Left lung (tissue), 10 donors: ENCODE measurements around the gene NXPH4. TPM values are rescaled to one million over a fixed set of nuclear protein-coding genes. Genes with fewer than 3 reads are reported as not detected.

Experiments used
- ATAC-seq: fragments of 200-7000 bp; cut with Tn5 transposase; one replicate; pipeline ENCODE4 v1.9.1; 2020; ENCODE audit warnings: moderate library complexity
- DNase-seq, 4 donors: peaks; one replicate each; pipeline ENCODE4 v3.0.0-alpha.2; 2013 to 2020
- H3K27ac ChIP-seq, 2 donors: fragments of 200-600 bp; sonication (generic) in 1 of 2; one replicate each; pipeline versions ENCODE4 v1.5.0 to v1.8.0; 2020 to 2021
- H3K27me3 ChIP-seq, 2 donors: fragments of 200-600 bp; sonication (generic) in 1 of 2; one replicate each; pipeline versions ENCODE4 v1.5.0 to v1.8.0; 2020 to 2021
- H3K36me3 ChIP-seq, 2 donors: fragments of 200-600 bp; sonication (generic) in 1 of 2; one replicate each; pipeline versions ENCODE4 v1.5.0 to v1.8.0; 2020 to 2021
- H3K4me1 ChIP-seq, 2 donors: fragments of 200-600 bp; one replicate each; pipeline ENCODE4 v1.8.0; 2021
- H3K4me3 ChIP-seq, 2 donors: fragments of 200-600 bp; sonication (generic) in 1 of 2; one replicate each; pipeline versions ENCODE4 v1.5.0 to v1.8.0; 2020 to 2021; ENCODE audit warnings: mild to moderate bottlenecking in 1 of 2
- H3K9me3 ChIP-seq, 2 donors: fragments of 200-600 bp; sonication (generic) in 1 of 2; one replicate each; pipeline versions ENCODE4 v1.5.0 to v1.8.0; 2020 to 2021
- intact Hi-C, 2 donors: fragments of 100-400 bp; cut with DNase I; formaldehyde crosslinking; loops; one replicate each; pipeline versions ENCODE4 v1.11.2 to v1.14.2; 2022
- polyA plus RNA-seq, 6 donors: library from polyadenylated mRNA; unstranded; fragments of 120-200 nt; gene quantifications; one replicate each; pipeline ENCODE4 v1.2.1, GENCODE V29; 2013; ENCODE audit not compliant: insufficient read length in 6 of 6
- total RNA-seq, 2 donors: library from RNA; stranded (reverse); fragmentation: NEBNext Ultra II Directional; extraction: Animal tissue kit (Norgen Biotek cat#: 25700); gene quantifications; one replicate each; pipeline ENCODE4 v1.2.1, GENCODE V29; 2021
- TF ChIP-seq, protein P1 (sequence below), 2 donors: fragments of 200-600 bp; sonication (generic) in 1 of 2; IDR thresholded peaks; one replicate each; pipeline versions ENCODE4 v1.5.0 to v1.8.0; 2021; ENCODE audit warnings: antibody characterized with exemption in 2 of 2
- donor health status: DM: no; HTN: yes; CAD: no.
- donor health status: DM: no; HTN: no; CAD: no.

Gene NXPH4
- total and polyA plus RNA-seq, 8 donors, result 0.67 to 1.7 (median 1.1) TPM

DNA sequence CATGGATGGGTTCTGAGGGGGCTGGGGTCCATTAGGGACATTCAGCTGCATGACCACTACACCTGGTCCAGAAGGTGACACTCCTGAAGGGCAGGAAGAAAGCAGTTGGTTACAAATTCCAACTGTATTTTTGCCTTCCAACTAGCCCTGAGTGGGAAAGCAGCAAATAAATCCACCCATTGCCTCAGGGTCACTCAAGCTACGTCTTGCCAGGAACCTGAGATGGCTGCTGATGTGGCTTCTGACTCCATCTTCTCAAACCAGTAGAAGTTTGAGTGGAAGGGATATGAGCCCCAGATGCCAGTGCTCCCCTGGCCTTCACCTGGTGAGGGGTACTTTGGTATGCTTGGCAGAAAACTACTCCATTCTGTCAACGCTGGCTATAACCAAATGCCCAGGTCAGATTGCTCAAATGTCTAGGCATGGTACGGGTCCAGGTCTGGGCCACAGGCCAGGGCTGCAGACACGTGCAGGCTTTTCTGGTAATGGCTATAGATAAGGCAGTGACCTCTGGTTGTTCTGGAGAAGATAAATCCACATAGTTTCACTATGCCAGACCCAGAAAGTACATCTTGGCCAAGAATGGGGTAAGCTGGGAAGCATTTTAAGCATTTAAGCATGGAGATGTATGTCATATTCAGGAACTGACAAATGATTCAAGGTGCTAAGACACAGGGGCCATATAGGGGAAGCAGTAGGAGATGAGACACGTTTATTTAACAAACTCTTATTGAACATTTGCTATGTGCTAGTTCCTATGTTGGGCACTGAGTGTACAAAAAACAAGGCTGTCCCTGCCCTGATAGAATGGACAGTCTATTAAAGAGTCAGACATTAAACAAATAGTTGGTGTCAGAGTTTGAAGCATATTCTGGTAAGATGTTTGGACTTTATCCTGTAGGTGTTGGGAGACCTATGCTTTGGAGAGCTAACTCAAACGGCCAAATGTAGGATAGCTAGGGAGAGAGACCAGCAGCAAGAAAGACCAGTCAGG, 42.7 kb downstream of the NXPH4 start:
- DNase-seq (no peak), ATAC-seq (no peak)
- intact Hi-C loops, result no loop called here
- TF ChIP-seq, protein P1, sequence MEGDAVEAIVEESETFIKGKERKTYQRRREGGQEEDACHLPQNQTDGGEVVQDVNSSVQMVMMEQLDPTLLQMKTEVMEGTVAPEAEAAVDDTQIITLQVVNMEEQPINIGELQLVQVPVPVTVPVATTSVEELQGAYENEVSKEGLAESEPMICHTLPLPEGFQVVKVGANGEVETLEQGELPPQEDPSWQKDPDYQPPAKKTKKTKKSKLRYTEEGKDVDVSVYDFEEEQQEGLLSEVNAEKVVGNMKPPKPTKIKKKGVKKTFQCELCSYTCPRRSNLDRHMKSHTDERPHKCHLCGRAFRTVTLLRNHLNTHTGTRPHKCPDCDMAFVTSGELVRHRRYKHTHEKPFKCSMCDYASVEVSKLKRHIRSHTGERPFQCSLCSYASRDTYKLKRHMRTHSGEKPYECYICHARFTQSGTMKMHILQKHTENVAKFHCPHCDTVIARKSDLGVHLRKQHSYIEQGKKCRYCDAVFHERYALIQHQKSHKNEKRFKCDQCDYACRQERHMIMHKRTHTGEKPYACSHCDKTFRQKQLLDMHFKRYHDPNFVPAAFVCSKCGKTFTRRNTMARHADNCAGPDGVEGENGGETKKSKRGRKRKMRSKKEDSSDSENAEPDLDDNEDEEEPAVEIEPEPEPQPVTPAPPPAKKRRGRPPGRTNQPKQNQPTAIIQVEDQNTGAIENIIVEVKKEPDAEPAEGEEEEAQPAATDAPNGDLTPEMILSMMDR (IDR thresholded peaks at IDR 0.05), result no peak
- Histone ChIP-seq H3K27me3 (no peaks in the 10 kb centered on the region), H3K4me1 (peaks cover 0 to 4% of the 10 kb centered on the region in 2 donors), H3K9me3 (no peaks in the 10 kb centered on the region), H3K36me3 (peaks cover 0 to 86% of the 10 kb centered on the region in 2 donors), H3K27ac (no peak overlapping the region), H3K4me3 (no peak overlapping the region)

DNA sequence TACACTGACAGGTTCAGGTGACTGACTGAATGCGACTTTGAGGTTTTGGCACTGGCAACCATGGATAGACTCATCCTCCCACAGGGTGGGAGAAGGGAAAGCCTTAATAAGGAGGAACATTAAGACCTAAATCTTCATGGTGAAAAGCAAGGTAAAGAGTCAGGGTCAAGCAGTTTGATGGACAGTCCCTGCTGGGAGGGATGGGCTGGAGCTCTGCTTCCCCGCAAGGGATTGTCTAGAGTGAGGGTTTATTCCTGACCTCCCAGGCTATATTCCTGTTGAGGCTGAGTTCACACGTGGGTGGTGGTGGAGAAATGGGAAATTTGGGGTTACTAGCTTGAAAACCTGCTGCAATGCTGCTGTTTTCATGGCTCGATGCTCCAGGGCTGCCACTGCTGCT, 43.8 kb downstream of the NXPH4 start:
- DNase-seq (no peak), ATAC-seq (no peak)
- H3K4me1 ChIP-seq, result peaks cover 0 to 4% of the 10 kb centered on the region in 2 donors
- no peaks in the 10 kb centered on the region for H3K9me3 ChIP-seq
- no peaks in the 10 kb centered on the region for H3K27me3 ChIP-seq
- intact Hi-C loops, result loop anchor here in 1 of 2 donors (10.0 kb wide), 1 partner anchor 194 kb away; the partner anchor contains the start of genes GLI1 and INHBE
- H3K27ac ChIP-seq, result no peak overlapping the region
- no peak overlapping the region for H3K4me3 ChIP-seq
- peaks cover 0 to 84% of the 10 kb centered on the region in 2 donors for H3K36me3 ChIP-seq
- TF ChIP-seq, protein P1 (IDR thresholded peaks at IDR 0.05), result no peak

DNA sequence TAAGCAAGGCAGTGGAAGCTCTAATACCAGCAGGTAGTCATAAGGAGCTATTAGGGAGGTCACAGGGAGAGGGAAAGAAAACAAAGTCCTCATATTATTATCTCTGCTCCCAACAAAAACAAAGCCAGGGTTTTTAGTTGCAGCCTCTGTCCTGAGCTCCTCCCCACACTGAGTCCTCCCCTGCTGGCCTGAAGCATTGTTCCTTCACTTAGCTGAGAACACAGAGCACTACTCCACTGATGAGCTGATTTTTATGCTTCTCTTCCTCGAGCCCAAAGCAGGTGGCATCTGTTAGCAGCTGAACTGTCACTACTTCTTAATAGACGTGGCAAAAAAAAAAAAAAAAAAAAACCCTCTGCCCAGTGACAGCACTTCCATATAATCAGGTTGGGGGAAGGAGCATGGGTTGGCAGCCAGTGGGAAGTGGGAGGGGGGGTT, 44.9 kb downstream of the NXPH4 start:
- H3K4me3 ChIP-seq, result no peak overlapping the region
- peaks cover 0 to 4% of the 10 kb centered on the region in 2 donors for H3K4me1 ChIP-seq
- no peaks in the 10 kb centered on the region for H3K27me3 ChIP-seq
- DNase-seq (no peak), ATAC-seq (no peak)
- intact Hi-C loops, result loop anchor here in 1 of 2 donors (10.0 kb wide), 1 partner anchor 193 kb away; the partner anchor contains the start of genes GLI1 and INHBE
- H3K36me3 ChIP-seq, result peaks cover 0 to 84% of the 10 kb centered on the region in 2 donors
- TF ChIP-seq, protein P1 (IDR thresholded peaks at IDR 0.05), result no peak
- H3K9me3 ChIP-seq, result no peaks in the 10 kb centered on the region
- no peak overlapping the region for H3K27ac ChIP-seq

DNA sequence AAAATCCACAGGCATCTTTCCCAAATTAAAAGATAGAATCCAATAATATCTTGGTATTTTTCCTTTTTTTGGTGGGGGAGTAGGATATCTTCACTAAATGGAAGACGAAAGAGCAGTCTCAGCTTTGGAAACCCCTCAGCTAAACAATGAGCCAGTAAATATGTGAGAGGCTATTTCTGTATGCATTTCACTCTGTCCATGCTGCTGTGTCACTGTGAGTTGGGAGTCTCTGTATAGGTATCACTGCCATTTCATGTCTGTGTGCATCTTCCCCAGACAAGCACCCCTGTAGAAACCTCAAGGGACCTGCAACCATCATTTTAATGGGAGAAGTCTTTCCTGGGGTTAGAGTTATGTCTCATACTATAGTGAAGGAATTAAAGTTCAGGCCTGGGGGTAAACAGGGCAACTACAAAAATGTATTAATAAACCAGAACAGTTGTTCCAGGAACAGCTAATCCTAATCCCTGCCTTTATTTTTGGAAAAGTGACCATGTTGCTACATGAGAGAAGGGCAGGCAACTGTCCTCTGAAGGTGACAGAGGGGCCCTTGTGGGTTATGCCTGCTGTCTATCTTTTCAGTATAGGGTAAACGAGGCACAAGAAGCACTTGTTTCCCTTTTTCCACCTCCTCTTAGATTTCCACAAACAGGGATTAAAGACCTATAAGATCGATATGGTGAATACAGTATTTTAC, 45.7 kb downstream of the NXPH4 start:
- H3K36me3 ChIP-seq, result peaks cover 0 to 84% of the 10 kb centered on the region in 2 donors
- peaks cover 0 to 4% of the 10 kb centered on the region in 2 donors for H3K4me1 ChIP-seq
- no peak overlapping the region for H3K27ac ChIP-seq
- TF ChIP-seq, protein P1 (IDR thresholded peaks at IDR 0.05), result no peak
- no peaks in the 10 kb centered on the region for H3K27me3 ChIP-seq
- intact Hi-C loops, result loop anchor here in 1 of 2 donors (10.0 kb wide), 1 partner anchor 193 kb away; the partner anchor contains the start of genes GLI1 and INHBE
- H3K9me3 ChIP-seq, result no peaks in the 10 kb centered on the region
- H3K4me3 ChIP-seq, result no peak overlapping the region
- DNase-seq (no peak), ATAC-seq (no peak)
